Stimulated activated CD4-positive, alpha-beta T cell treated with anti-CD3 and anti-CD28 coated beads, Interleukin-2, amount 100 ng/mL, for 4 hours (primary cell): ENCODE data around the gene RTP5.
"Not testable (repeated sequence)": the region's sequence is repeated elsewhere in the genome, so short reads cannot be mapped to it uniquely, and the experiment has no call there.

Experiments used
- DNase-seq: peaks from one replicate; pipeline ENCODE4 v3.0.0-alpha.2; 2020; ENCODE audit warnings: low read depth

RTP5 gene

GRCh38 chr2:241870611-241871537, 1.3 kb downstream of the RTP5 start:
- DNase-seq: no peak

- no peak for DNase-seq
Measured at GRCh38 chr2:241871538-241872312, 2.2 kb downstream of the RTP5 start.

GRCh38 chr2:241872313-241872642, 2.7 kb downstream of the RTP5 start:
- no peak for DNase-seq

- no peak for DNase-seq
Measured at GRCh38 chr2:241873081-241873802, 3.7 kb downstream of the RTP5 start.

- DNase-seq: no peak
Measured at GRCh38 chr2:241873803-241874110, 4.2 kb downstream of the RTP5 start.

GRCh38 chr2:241874277-241874925, 4.9 kb downstream of the RTP5 start:
- no peak for DNase-seq

GRCh38 chr2:241875754-241876527, 6.4 kb downstream of the RTP5 start:
- not testable (repeated sequence) for DNase-seq

- DNase-seq: no peak
Measured at GRCh38 chr2:241876528-241877196, 7.1 kb downstream of the RTP5 start.

- no peak for DNase-seq
Measured at GRCh38 chr2:241877197-241877685, 7.7 kb downstream of the RTP5 start.

- peak; percentile 66 for DNase-seq
Measured at GRCh38 chr2:241877989-241878970, 8.8 kb downstream of the RTP5 start.

- DNase-seq: no peak
Measured at GRCh38 chr2:241879326-241879725, 9.8 kb downstream of the RTP5 start.

GRCh38 chr2:241880311-241881073, 11.0 kb downstream of the RTP5 start:
- DNase-seq: no peak

- peak; percentile 67 for DNase-seq
Measured at GRCh38 chr2:241882091-241882625, 12.6 kb downstream of the RTP5 start.

GRCh38 chr2:241884951-241885290, 15.4 kb downstream of the RTP5 start:
- DNase-seq: no peak

- no peak for DNase-seq
Measured at GRCh38 chr2:241885291-241885945, 15.9 kb downstream of the RTP5 start.

GRCh38 chr2:241885946-241886643, 16.6 kb downstream of the RTP5 start:
- DNase-seq: no peak

- DNase-seq: no peak
Measured at GRCh38 chr2:241886840-241887447, 17.4 kb downstream of the RTP5 start.
